Measurements from ENCODE around the gene PROCA1. TPM values are rescaled to one million over a fixed set of nuclear protein-coding genes. Genes with fewer than 3 reads are reported as not detected.

PROCA1 gene
- total and polyA plus RNA-seq, 2 of the 13 experiments (the other 11 are each of a cell fraction or from before 2014, with no cell fraction given): 0.73 to 1.5 TPM

DNA sequence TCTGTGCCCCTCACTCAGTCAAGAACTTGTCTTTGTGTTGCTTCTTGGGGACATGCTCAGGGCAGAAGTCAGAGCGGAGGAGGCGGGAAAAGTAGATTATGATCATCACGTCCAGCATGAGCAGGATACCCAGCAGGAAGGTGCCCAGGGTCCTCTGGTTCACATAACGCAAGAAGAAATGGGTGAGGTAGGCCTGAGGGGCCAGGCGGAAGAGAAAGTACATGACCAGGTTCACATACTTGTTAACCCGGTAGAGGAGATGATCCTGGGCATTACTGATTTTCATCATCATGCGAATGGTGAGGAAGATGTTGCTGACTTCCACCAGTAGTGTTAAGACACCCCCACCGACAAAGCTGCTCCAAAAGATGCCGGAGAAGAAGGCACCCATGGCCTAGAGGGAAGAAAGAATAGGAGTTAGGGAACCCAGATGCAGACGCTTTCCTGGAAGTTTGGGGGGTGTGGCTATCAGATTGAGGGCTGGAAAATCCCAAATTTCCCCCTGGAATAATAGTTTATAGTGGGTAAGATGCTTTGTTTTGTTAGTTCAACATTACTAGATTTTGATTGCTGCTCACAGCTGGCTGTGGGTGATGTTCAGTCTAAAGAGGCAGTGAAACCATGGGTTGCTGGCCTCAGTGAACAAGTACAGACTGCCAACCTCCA is 12.9 kb upstream of the PROCA1 start:
- Histone ChIP-seq H3K27ac (ENCODE audit: extremely low read length, insufficient read depth, low read length) (peak overlapping the region; percentile 88), H3K79me2 (ENCODE audit: insufficient read depth, low read length) (peaks cover 40% of the 10 kb centered on the region), H3K9me3 (ENCODE audit: low read length) (no peaks in the 10 kb centered on the region), H3K4me3 (replicated peaks in 1 of 3; ENCODE audit: insufficient read depth in 1 of 3, low read depth in 2 of 3, low read length in 3 of 3) (peak overlapping the region in 2 of 3 experiments; percentile 48 to 90; a peak in 4 of 6 replicates), H3K27me3 (ENCODE audit: control insufficient read depth in 1 of 2, insufficient read depth in 2 of 2, low read length in 2 of 2) (no peaks in the 10 kb centered on the region; a peak in 1 of 5 replicates), H2AFZ (ENCODE audit: low read length) (no peak overlapping the region), H3K4me2 (ENCODE audit: low read depth, low read length) (peak overlapping the region; percentile 82), H3K4me1 (ENCODE audit: insufficient read depth, low read length) (peaks cover 58% of the 10 kb centered on the region), H3K9ac (ENCODE audit: insufficient read depth, low read depth, low read length) (peak overlapping the region; percentile 93), H3K36me3 (replicated peaks in 1 of 2; ENCODE audit: control insufficient read depth in 1 of 2, insufficient read depth in 2 of 2, low read length in 2 of 2) (peaks cover 8 to 38% of the 10 kb centered on the region in 2 experiments; a peak in 4 of 5 replicates), H4K20me1 (ENCODE audit: insufficient read depth, low read length) (peaks cover 42% of the 10 kb centered on the region)
- POLR2A ChIA-PET: interaction anchor here (0.7 to 8.7 kb wide), 8 partner anchors 13 to 227 kb away, joined by 3 to 590 read pairs (median 14); partner anchors contain the start of genes BLTP2, PHF12, PROCA1 and SDF2
- ATAC-seq (no peak), FAIRE-seq (peak; percentile 39), DNase-seq (ENCODE audit: low spot score) (no peak)
- in situ Hi-C loops (cut with HindIII; ENCODE audit: extremely low pct_ligation_motif_present, low pct_unique_long_range_greater_than_20kb): loop anchor here (25.0 kb wide), 1 partner anchor 388 kb away; no protein-coding TSS in a partner anchor
- CTCF ChIA-PET (ENCODE audit: low intra/inter-chr PET ratio, low total read pairs): interaction anchor here (1.2 to 5.0 kb wide), 2 partner anchors 25 to 26 kb away, joined by 3 to 142 read pairs; no protein-coding TSS in a partner anchor
- no TSS peak for BruUV-seq (replicated peaks)
- WGBS (ENCODE audit: low lambda C conversion rate): 82% methylated on average over 10 of the region's 10 CpGs
- intact Hi-C loops (cut with micrococcal nuclease; ENCODE audit: unreplicated experiment): loop anchor here (5.0 kb wide), 1 partner anchor 77 kb away; the partner anchor contains the start of gene BLTP2
- TF ChIP-seq GZF1 (CRISPR knock-in tag; IDR thresholded peaks at IDR 0.05) (no peak), MEF2D (CRISPR knock-in tag; IDR thresholded peaks at IDR 0.05) (peak; percentile 33; the same call in 1 of the 2 replicates), ZNF841 (CRISPR knock-in tag; IDR thresholded peaks at IDR 0.05; ENCODE audit: borderline replicate concordance) (peak; percentile 45; the same call in 1 of the 2 replicates), NR2F2 (IDR thresholded peaks at IDR 0.05; ENCODE audit: borderline replicate concordance, low read depth) (peak; percentile 12; the same call in 1 of the 2 replicates), ZNF615 (CRISPR knock-in tag; IDR thresholded peaks at IDR 0.05; ENCODE audit: borderline replicate concordance) (0 out of 2 replicates have a peak, but pooled peaks have one; percentile 12), HNF4A (CRISPR knock-in tag; IDR thresholded peaks at IDR 0.05) (no peak), SIN3A (IDR thresholded peaks at IDR 0.05; ENCODE audit: borderline replicate concordance, low read depth, low read length) (0 out of 2 replicates have a peak, but pooled peaks have one; percentile 11), ZBTB38 (CRISPR knock-in tag; IDR thresholded peaks at IDR 0.05) (peak; percentile 63; the same call in 1 of the 2 replicates), SP4 (CRISPR knock-in tag; IDR thresholded peaks at IDR 0.05) (0 out of 2 replicates have a peak, but pooled peaks have one; percentile 19), RBM22 (optimal IDR thresholded peaks at IDR 0.05; ENCODE audit: low read length) (peak; percentile 56), KLF6 (CRISPR knock-in tag; IDR thresholded peaks at IDR 0.05) (no peak), PAF1 (CRISPR knock-in tag; IDR thresholded peaks at IDR 0.05) (peak; percentile 73; the same call in 1 of the 2 replicates), SSRP1 (CRISPR knock-in tag; IDR thresholded peaks at IDR 0.05) (peak; percentile 57)
- TF ChIP-seq, protein P1, sequence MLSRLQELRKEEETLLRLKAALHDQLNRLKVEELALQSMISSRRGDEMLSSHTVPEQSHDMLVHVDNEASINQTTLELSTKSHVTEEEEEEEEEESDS (CRISPR knock-in tag; IDR thresholded peaks at IDR 0.05; ENCODE audit: borderline replicate concordance): peak; percentile 76; the same call in 1 of the 2 replicates
- TF ChIP-seq, protein P2, sequence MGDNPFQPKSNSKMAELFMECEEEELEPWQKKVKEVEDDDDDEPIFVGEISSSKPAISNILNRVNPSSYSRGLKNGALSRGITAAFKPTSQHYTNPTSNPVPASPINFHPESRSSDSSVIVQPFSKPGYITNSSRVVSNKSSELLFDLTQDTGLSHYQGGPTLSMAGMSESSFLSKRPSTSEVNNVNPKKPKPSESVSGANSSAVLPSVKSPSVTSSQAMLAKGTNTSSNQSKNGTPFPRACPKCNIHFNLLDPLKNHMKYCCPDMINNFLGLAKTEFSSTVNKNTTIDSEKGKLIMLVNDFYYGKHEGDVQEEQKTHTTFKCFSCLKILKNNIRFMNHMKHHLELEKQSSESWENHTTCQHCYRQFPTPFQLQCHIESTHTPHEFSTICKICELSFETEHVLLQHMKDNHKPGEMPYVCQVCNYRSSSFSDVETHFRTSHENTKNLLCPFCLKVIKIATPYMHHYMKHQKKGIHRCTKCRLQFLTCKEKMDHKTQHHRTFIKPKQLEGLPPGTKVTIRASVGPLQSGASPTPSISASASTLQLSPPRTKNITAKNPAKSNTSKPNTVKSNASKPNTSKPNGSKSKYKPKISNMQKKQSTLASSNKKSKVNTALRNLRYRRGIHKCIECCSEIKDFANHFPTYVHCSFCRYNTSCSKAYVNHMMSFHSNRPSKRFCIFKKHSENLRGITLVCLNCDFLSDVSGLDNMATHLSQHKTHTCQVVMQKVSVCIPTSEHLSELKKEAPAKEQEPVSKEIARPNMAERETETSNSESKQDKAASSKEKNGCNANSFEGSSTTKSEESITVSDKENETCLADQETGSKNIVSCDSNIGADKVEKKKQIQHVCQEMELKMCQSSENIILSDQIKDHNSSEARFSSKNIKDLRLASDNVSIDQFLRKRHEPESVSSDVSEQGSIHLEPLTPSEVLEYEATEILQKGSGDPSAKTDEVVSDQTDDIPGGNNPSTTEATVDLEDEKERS (CRISPR knock-in tag; IDR thresholded peaks at IDR 0.05): peak; percentile 47; the same call in 1 of the 2 replicates
- TF ChIP-seq, protein P3, sequence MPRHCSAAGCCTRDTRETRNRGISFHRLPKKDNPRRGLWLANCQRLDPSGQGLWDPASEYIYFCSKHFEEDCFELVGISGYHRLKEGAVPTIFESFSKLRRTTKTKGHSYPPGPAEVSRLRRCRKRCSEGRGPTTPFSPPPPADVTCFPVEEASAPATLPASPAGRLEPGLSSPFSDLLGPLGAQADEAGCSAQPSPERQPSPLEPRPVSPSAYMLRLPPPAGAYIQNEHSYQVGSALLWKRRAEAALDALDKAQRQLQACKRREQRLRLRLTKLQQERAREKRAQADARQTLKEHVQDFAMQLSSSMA (CRISPR knock-in tag; IDR thresholded peaks at IDR 0.05): 0 out of 2 replicates have a peak, but pooled peaks have one; percentile 4
- TF ChIP-seq, protein P4, sequence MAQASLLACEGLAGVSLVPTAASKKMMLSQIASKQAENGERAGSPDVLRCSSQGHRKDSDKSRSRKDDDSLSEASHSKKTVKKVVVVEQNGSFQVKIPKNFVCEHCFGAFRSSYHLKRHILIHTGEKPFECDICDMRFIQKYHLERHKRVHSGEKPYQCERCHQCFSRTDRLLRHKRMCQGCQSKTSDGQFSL (CRISPR knock-in tag; IDR thresholded peaks at IDR 0.05): peak; percentile 0; the same call in 1 of the 2 replicates
- TF ChIP-seq, protein P5, sequence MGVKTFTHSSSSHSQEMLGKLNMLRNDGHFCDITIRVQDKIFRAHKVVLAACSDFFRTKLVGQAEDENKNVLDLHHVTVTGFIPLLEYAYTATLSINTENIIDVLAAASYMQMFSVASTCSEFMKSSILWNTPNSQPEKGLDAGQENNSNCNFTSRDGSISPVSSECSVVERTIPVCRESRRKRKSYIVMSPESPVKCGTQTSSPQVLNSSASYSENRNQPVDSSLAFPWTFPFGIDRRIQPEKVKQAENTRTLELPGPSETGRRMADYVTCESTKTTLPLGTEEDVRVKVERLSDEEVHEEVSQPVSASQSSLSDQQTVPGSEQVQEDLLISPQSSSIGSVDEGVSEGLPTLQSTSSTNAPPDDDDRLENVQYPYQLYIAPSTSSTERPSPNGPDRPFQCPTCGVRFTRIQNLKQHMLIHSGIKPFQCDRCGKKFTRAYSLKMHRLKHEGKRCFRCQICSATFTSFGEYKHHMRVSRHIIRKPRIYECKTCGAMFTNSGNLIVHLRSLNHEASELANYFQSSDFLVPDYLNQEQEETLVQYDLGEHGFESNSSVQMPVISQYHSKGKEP (CRISPR knock-in tag; IDR thresholded peaks at IDR 0.05): no peak

All from HepG2 (cell line).